ENCODE measurements around the gene ZHX3.

GRCh38 chr20:41272339-41272738 lies 45.2 kb downstream of the ZHX3 start:
- no peak for TF ChIP-seq ZNF484 (CRISPR knock-in tag; IDR thresholded peaks at IDR 0.05; ENCODE audit: borderline replicate concordance, low read depth)
- TF ChIP-seq CBFB (CRISPR knock-in tag; IDR thresholded peaks at IDR 0.05): no peak
- TF ChIP-seq ZBTB2 (CRISPR knock-in tag; IDR thresholded peaks at IDR 0.05; ENCODE audit: low read depth): no peak
- no peak for TF ChIP-seq MAFK (conservative IDR thresholded peaks at IDR 0.05 in 1 of 2, IDR thresholded peaks at IDR 0.05 in 1 of 2; ENCODE audit: low read length in 2 of 2)
